SKM-1 treated with dmso at 0.1 percent for 144 hours (cell line): ENCODE measurements around the gene C16orf54.
A peak's percentile ranks its signal among the peaks of the same experiment; 100 is the strongest.
"Not testable (repeated sequence)": the region's sequence is repeated elsewhere in the genome, so short reads cannot be mapped to it uniquely, and the experiment has no call there.

Source experiments
- DNase-seq: peaks from one replicate; lab custom pipeline; 2025; ENCODE audit not compliant: unreplicated experiment; lab: John Stamatoyannopoulos, UW

Gene C16orf54

DNA sequence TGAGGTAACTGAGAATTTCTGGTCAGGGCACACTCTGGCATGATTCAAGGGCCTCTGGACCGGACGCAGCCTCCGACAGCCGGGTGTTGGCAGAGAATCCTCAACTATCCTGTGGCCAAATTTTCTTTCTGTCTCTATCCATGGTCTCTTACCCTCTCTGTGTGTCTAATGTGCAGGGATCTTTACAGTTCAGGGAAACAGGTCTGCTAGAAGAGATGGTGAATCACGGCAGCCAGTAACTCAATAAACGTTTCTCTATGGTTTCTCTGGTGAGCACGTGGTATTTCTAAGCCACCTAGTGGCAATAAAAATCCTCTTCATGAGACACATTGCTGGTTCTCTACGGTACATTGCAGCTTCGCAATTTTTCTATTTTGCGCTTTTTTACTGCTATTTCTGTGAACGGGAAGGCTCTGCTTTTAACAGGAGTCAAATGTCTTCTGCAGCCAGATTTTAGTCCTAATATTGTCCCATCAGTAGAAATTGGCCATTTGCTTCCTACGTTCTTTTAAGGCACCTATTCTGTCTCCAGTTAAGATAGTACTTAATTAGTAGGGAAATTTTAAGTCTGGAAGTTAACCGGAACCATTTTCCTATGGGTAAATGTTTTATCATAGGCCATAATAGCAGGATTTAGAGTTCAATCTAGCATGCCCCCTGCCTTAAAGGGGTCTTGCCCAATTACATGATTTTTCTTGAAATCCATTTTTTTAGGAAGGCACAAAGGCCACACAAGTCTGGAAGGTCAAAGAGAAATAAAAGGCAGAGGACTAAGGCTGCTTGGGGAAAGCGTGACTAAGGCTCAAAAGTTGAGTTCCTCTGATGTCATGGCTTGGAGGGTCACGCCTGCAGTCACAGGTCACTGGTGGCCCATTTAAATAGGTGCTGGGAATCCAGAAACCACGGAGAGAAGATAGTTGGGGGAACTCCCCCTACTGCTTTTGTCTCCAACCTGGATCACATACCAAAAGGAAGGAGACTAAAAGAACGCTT lies 35.3 kb downstream of the C16orf54 start:
- no peak for DNase-seq

DNA sequence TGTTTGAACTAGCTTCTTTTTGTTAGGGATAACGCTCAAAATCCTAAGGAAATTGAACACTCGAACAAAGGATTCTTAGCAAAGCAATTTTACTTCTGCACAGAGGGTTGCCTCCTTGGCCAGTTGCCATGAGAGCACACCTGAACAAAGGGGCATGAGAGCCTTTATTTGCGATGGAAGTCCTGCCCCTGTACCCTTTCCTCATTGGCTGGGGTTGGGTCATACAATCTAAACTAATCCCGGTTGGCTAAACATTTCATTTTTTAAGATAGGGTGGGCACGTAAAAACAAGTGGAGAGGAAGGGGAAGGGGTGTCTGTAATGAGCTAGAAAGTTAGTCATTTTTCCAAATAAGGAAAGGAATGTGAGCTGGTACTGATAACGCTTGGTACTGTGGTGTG lies 36.1 kb downstream of the C16orf54 start:
- DNase-seq, result not testable (repeated sequence)

DNA sequence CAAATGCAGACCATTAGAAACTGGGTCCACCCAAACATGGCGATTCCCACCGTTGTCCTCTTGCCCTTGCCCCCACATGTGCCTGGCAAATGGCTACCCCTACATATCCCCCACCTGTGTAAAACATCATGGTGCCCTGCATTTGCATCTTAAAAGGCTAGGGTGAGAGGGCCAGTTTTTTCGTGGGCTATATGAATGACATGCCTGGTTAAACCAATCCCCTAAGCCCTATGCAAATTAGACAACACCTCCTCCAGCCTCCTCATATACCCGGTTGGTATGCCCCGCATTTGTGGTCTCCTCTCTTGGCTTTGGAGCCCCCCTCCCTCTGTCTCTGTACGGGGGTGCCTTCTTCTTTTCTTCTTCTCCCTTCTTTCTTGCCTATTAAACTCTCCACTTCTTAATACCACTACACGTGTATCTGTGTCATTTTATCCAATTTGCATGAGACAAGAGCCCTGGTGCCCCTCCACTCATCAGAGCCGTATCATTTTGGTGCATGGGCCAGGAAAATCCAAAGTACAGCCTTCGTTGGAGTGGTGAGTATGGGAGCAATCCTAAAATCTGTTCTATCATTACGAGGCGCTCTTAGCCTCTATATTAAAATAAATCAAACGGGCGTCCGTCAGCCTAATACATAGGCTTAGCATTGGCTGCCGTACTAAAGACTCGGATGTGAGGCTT lies 36.7 kb downstream of the C16orf54 start:
- DNase-seq, result no peak

DNA sequence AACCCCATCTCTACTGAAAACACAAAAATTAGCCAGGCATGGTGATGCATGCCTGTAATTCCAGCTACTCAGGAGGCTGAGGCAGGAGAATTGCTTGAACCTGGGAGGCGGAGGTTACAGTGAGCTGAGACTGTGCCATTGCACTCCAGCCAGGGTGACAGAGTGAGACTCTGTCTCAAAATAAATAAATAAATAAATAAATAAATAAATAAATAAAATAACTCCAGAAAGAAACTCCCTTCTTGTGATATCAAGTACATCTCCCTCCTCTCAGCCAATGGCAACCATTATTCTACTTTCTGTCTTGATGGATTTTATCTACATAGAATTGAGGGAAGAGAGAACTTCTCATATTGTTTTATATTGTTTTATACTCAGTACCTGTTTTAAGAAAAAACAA lies 38.6 kb downstream of the C16orf54 start:
- DNase-seq, result not testable (repeated sequence)

DNA sequence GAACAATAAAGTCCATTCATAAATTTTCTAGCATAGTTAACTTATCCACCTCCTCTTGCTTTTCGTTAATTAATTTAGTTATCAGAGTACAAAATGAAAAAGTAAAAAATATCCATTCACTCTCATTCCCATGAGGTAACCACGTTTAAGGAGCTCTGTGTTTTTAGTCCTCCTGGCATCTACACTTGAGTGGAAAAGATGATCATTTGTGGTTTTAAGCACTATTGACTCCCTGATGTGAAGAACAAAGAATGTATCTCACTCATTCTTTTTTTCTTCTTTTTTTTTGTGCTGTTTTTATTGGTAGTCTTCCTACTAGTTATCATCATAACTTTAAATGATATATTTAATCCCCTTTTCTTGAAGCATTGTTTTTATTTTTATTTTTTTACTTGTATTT lies 40.8 kb downstream of the C16orf54 start:
- no peak for DNase-seq

DNA sequence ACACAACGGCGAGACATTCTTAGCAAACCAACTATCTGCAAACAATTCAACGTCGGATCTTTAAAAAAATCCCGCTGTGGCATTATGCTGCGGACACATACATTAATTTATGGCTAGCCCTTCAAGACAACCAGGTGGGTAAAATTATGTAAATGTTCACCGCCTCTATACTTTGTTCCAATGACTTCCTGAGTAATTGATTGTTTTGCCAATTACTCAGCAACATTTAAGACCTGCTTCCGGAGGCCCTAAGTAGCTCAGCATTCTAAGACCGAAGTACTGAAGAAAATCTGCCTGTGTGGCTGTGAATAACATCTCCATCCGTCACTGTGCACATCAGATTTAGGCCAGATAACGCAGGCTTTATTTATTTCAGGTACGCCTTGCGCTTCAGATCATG lies 43.5 kb downstream of the C16orf54 start:
- DNase-seq, result no peak

DNA sequence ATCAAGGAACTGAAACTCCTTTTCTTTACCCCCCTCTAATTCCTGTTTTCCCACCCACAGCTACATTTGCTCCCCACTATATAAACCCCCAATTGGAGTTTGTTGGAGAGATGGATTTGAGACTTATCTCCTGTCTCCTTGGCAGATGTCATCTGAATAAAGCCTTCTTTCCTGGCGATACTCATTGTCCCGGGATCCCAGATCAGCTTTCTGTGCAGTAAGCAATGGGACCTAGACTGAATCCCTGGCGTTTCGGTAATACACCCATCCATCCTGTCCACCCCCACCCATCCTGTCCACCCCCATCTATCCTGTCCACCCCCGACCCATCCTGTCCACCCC lies 44.6 kb downstream of the C16orf54 start:
- DNase-seq, result no peak

DNA sequence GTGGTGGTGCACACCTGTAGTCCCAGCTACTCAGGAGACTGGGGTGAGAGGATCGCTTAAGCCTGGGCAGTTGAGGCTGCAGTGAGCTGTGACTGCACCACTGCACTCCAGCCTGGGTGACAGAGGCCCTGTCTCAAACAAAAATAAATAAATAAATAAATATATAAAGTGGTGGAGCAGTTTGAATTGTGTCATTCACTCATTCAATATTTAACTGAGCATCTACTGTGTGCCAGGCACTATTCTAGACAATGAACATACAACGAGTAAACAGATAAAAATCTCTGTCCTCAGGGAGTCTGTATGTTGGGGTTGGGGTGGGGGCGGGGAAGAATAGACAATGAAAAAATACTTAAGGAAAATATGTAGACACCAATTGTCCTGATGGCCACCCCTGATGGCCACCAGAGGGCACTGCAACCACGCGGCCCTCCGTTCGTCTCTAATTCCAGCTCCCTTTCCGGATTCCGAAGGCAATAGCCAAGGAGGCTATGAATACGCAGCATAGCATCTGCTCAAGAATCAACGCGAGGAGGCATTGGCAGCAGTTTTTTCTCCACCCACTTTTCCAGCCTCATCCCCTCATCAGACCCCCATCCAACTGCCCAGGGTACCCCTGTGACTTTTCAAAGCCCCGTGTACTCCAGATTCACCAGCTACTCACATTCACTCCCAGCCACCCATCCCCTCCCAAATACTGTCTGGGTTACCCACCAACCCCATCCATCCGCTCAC lies 45.4 kb downstream of the C16orf54 start:
- DNase-seq, result peak; percentile 66

DNA sequence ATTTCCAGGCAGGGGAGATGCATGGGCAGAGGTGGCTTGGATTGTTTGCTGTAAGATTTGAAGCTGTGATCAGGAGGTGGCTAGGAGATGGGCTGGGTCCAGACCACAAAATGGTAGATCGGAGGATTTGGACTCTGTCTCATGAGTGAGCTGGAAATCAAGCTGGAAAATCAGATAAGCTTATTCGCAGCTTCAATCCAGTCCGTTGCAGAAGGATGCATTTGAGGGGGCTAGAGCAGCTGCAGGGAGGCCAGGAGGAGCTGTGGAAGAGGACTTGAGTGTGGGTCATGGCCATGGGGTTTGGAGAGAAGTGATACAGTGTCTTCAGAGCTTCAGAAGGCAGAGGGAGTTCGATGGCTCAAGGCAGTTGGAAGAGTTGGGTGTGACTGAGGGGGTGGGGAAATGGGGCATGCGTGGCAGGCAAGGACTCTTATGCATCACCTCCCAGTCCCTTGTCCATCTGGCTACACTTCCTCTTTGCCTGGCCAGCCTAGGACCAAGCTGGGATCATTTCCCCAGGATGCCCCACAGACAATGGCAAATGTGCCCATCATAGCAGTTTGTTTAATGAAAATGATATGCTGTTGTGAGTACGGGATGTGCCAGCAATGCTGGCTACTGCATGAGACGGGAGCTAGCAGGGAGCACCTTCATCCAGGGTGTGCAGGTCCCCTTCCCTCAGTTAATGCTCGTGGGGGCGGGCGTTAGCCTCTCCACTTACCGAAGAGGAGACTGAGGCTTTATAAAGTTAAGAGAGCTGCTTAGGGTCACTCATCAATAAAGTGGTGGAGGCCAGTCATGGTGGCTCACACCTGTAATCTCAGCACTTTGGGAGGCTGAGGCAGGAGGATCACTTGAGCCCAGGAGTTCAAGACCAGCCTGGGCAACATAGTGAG lies 46.2 kb downstream of the C16orf54 start:
- no peak for DNase-seq

DNA sequence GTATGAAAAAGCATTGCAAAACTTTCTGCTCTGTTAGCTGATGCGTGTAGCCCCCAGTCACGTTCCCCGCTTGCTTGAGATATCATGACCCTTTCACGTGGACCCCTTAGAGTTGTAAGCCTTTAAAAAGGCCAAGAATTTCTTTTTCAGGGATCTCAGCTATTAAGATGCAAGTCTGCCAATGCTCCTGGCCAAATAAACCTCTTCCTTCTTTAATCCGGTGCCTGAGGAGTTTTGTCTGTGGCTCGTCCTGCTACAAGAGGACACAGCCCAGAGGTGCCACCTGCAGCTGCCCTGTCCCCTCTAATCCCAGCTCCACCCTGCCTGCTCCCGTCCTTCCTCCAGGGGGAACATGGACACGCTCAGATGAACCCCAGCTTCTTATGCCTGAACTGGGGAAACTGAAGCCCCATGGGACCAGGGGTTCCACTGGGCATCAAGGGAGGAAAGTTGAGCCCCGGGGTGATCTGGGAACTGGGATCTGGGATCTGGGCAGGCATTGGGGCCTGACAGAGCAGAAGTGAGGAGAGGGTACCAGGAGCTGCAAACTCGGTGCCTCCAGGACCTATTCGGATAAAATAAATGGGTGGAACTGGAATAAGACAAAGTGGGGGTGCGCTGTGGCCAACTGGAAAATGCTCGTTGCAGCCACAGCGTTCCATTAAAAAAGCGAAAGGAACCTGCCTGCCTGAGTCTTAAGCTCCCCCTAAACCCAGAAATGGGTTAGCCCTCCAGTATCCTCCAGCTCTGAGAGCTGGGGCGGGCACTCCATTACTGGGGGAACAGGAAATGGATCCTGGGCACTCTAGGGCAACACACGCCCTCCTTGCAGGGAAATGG lies 47.1 kb downstream of the C16orf54 start:
- DNase-seq, result no peak

DNA sequence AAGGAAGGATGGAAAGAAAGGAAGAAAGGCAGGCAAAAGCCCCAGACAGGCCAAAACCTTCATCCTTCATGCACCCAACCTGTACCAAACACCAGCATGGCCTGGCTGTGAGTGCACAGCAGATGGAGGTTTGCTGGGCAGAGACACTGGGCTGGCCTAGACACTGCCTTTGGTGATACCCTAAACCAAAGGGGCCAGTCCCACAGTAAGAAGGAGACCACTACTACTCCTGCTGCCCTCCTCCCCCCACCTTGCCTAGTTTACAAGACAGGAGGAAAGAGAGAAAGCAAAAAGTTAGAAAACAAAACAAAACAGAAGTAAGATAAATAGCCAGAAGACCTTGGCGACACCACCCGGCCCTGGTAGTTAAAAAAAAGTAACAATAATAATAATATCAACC lies 47.7 kb downstream of the C16orf54 start:
- no peak for DNase-seq

DNA sequence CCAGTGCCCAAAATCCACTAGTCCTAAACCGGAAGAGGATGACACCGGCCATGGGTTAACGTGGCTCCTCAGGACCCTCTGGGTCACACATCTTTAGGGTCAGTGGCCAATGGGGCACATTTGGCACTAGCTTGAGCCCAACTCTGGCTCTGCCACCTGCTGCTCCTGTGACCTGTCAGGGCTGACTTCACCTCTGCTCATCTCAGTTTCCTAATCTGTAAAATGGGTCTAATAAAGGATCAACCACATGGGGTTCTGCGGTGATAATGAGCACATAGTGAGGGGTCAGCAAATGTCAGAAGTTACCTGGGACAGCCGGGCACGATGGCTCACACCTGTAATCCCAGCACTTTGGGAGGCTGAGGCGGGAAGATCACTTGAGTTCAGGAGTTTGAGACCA lies 48.4 kb downstream of the C16orf54 start:
- DNase-seq, result no peak

DNA sequence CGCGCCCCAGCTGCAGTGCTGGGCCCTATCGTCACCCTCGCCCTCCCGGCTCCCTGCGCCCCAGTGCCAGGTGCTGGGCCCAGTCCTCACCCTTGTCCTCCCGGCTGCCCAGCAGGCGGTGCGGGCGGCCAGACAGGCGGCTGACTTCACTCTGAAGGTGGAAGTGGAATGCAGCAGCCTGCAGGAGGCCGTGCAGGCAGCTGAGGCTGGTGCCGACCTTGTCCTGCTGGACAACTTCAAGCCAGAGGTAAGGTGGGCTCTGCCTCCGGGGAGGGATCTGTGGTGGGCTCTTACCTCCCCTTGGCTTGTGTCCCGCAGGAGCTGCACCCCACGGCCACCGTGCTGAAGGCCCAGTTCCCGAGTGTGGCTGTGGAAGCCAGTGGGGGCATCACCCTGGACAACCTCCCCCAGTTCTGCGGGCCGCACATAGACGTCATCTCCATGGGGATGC lies 48.9 kb downstream of the C16orf54 start:
- no peak for DNase-seq

DNA sequence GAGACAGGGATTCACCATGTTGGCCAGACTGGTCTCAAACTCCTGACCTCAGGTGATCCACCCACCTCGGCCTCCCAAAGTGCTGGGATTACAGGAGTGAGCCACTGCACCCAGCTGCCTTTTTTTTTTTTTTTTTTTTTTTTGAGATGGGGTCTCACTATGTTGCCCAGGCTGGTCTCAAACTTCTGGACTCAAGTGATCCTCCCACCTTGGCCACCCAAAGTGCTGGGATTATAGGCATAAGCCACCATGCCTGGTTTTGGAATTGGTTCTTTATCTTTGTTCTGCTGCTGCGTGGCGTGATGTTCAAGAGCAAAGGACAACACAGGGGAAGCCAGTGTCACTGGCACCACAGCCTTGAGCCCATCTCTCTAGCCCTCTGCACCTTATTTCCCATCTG lies 50.1 kb downstream of the C16orf54 start:
- DNase-seq, result not testable (repeated sequence)

DNA sequence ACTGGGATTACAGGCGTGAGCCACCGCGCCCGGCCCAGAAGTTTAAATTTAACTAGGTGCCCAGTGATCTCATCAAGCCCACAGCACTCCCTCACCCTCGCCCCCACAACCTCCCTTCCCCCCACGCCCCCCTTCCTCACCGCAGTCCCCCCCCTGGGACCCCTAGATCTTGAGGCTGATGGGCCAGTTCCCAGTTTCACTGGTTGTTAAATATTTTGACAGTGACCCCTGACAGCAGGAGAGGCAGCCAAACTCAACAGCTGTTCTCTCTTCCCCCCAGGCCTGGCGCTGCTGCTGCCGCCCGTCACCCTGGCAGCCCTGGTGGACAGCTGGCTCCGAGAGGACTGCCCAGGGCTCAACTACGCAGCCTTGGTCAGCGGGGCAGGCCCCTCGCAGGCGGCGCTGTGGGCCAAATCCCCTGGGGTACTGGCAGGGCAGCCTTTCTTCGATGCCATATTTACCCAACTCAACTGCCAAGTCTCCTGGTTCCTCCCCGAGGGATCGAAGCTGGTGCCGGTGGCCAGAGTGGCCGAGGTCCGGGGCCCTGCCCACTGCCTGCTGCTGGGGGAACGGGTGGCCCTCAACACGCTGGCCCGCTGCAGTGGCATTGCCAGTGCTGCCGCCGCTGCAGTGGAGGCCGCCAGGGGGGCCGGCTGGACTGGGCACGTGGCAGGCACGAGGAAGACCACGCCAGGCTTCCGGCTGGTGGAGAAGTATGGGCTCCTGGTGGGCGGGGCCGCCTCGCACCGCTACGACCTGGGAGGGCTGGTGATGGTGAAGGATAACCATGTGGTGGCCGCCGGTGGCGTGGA lies 51.2 kb downstream of the C16orf54 start:
- no peak for DNase-seq

DNA sequence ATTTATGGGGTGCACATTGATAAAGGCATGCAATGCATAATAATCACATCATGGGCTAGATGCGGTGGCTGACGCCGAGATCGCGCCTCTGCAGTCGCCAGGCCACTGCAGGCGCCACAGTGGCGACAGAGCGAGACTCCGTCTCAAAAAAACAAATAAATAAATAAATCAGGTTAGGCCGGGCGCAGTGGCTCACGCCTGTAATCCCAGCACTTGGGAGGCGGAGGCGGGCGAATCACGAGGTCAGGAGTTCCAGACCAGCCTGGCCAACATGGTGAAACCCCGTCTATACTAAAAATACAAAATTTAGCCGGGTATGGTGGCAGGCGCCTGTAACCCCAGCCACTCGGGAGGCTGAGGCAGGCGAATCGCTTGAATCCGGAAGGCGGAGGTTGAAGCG lies 53.2 kb downstream of the C16orf54 start:
- DNase-seq, result not testable (repeated sequence)
